ENCODE data around the gene ACHE.
"Not testable (repeated sequence)": the region's sequence is repeated elsewhere in the genome, so short reads cannot be mapped to it uniquely, and the experiment has no call there.

ACHE gene

DNA sequence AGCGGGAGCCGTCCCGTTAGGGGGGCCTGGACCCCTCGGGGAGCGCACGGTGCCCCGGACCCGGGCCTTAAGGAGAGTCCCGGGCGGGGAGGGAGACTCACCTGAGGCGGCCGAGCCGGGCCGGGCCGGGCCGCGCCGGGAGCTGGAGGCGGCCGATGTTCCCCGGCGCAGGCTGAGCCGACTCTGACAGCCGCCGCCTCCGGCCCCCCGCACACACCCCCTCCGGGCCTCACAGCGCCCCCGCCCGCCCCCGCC lies at the start of gene ACHE:
Gene ACHE (minus strand): TSS at position 188 of the 255 bp plus-strand sequence. CDS start 1,656 bp downstream, outside the sequence.
- no peak for DNase-seq (ENCODE audit: extremely low read depth, low read depth)
- TF ChIP-seq, protein P1, sequence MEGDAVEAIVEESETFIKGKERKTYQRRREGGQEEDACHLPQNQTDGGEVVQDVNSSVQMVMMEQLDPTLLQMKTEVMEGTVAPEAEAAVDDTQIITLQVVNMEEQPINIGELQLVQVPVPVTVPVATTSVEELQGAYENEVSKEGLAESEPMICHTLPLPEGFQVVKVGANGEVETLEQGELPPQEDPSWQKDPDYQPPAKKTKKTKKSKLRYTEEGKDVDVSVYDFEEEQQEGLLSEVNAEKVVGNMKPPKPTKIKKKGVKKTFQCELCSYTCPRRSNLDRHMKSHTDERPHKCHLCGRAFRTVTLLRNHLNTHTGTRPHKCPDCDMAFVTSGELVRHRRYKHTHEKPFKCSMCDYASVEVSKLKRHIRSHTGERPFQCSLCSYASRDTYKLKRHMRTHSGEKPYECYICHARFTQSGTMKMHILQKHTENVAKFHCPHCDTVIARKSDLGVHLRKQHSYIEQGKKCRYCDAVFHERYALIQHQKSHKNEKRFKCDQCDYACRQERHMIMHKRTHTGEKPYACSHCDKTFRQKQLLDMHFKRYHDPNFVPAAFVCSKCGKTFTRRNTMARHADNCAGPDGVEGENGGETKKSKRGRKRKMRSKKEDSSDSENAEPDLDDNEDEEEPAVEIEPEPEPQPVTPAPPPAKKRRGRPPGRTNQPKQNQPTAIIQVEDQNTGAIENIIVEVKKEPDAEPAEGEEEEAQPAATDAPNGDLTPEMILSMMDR (IDR thresholded peaks at IDR 0.05; ENCODE audit: low read depth, low read length), result no peak

DNA sequence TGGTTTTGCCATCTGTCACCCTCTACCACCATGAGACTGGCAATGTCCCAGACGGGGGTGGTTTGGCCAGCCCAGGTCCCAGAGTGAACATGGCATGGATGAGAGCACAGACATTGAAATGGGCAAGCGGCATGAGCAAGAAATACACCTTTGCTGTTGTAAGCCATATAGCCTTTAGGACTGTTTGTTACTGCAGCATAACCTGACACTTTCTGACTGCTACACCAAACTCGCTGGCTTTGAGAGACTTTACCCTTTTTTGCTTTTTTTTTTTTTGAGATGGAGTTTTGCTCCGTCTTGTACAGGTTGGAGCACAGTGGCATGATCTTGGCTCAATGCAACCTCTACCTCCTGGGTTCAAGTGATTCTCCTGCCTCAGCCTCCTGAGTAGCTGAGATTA lies 48.5 kb upstream of the ACHE start:
- no peak for DNase-seq (ENCODE audit: extremely low read depth, low read depth)
- TF ChIP-seq, protein P1 (IDR thresholded peaks at IDR 0.05; ENCODE audit: low read depth, low read length), result no peak

DNA sequence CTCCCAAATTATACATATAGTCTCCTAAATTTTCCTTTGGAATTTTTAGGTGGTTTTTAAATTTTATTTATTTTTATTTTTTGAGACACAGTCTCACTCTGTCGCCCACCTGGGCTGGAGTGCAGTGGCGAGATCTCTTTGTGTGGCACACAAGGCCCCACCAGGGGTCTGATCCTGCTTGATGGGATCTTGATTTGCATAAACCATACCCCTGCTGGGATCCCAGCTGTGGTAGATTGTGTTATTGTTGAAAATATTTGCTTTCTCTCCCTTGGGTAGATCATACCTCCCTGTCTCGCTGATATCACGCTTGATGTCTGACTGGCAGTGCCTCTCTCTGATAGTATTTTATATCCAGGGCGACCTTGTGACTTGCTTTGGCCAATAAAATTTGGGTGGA lies 48.0 kb upstream of the ACHE start:
- no peak for DNase-seq (ENCODE audit: extremely low read depth, low read depth)
- TF ChIP-seq, protein P1 (IDR thresholded peaks at IDR 0.05; ENCODE audit: low read depth, low read length), result no peak

DNA sequence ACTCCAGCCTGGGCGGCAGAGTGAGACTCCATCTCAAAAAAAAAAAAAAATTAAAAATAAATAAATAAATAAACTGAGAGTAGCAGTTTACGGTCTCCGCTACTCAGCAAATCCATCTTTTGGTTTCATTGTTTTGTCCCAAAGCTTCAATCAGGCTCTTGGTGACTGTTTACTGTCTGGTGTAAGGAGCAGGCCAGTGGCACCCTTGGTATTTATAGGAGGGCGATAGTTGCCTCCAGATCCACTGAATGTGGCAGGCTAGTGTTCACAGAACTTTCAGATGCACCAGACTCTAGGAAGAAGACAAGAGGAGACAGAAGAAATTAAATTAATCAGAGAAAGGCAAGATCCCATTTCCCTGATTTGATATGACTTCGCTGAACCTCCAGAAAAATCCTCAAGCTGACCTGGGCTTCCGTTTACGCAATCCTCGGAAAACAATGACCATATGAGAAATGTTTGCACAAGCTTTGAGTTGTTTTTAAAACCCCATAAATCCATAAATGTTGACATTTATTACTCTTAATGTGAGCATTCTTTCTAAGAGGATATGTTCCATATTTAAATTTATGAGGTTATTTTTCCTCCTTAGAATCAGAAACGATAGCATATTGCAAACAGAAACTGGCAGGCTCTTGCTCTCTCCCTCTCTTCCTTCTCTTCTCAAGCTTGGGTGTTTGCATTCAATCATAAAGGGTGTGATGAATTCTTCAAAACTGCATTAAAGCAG lies 46.5 kb upstream of the ACHE start:
- DNase-seq (ENCODE audit: extremely low read depth, low read depth), result no peak
- TF ChIP-seq, protein P1 (IDR thresholded peaks at IDR 0.05; ENCODE audit: low read depth, low read length), result no peak

DNA sequence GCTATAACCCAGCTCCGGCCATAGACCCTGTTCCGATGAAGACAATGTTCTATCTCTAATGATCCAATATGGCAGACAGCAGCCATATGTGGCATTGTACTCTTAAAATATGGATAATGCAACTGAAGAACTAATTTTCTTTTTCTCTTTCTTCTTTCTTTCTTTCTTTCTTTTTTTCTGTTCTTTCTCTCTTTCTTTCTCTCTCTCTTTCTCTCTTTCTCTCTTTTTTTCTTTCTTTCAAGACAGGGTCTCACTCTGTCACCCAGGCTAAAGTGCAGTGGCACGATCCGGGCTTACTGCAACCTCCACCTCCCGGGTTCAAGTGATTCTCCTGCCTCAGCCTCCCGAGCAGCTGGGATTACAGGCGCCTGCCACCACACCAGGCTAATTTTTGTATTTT lies 40.5 kb upstream of the ACHE start:
- DNase-seq (ENCODE audit: extremely low read depth, low read depth), result not testable (repeated sequence)

DNA sequence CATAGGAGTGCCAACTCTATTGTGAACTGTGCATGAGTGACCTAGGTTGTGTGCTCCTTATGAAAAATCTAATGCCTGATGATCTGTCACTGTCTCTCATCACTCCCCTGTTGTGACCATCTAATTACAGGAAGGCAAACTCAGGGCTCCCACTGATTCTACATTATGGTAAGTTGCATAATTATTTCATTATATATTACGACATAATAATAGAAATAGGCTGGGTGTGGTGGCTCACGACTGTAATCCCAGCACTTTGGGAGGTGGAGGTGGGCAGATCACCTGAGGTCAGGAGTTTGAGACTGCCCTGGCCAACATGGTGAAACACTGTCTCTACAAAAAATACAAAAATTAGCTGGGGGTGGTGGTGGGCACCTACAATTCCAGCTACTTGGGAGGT lies 39.7 kb upstream of the ACHE start:
- not testable (repeated sequence) for DNase-seq (ENCODE audit: extremely low read depth, low read depth)

DNA sequence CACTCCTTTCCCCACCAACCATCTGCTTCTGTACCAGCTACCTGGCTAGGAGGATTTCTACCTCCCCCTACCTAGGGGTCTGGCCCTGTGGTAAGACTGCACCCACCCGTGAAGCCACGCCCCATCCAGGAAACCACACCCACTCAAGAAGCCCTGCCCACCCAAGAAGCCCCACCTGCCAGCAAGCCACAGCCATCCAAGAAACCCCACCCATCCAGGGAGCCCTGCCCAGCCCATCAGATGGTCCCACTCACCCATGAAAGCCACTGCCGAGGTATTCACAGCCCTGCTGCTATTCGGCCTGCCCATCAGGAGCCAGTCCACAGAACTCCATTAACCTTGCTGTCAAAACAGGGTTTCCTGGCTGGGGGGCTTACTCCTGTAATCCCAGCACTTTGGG lies 38.0 kb upstream of the ACHE start:
- TF ChIP-seq, protein P1 (IDR thresholded peaks at IDR 0.05; ENCODE audit: low read depth, low read length), result no peak
- no peak for DNase-seq (ENCODE audit: extremely low read depth, low read depth)

DNA sequence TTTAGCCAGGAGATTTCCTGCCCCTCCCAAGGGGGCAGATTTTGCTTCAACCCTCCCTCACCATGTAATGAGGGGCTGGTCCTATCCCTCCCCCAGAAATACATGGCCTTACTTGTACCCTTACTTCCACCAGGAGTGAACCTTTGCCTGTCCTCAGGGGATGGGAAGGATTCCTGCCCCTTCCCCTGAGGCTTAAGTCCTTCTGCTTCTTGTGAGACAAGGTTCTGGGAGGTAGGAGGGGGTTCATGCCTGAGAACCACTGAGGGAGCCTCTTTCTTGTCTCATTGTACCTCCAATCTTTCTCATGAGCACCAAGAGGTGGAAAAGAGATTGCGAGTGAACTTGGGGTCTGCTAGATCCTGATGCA lies 34.1 kb upstream of the ACHE start:
- no peak for DNase-seq (ENCODE audit: extremely low read depth, low read depth)

DNA sequence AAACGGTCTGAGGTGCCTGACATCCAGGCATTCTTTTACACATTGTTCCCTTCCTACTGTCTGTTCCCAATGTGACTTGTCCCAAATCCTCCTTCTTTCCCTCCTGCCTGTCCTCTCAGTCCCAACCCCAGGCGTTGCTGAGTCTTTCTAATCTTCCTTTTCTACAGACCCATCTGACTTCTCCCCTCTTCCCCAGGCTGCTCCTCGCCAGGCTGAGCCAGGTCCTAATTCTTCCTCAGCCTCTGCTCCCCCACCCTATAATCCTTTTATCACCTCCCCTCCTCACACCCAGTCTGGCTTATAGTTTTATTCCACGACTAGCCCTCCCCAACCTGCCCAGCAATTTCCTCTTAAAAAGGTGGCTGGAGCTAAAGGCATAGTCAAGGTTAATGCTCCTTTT lies 27.9 kb upstream of the ACHE start:
- DNase-seq (ENCODE audit: extremely low read depth, low read depth), result not testable (repeated sequence)

More for the DNA sequence above, 34.1 kb upstream of the ACHE start:
- TF ChIP-seq, protein P1 (IDR thresholded peaks at IDR 0.05; ENCODE audit: low read depth, low read length), result no peak

Data from AG09319 (cell line).